ENCODE results near the gene CTXN1.

DNA sequence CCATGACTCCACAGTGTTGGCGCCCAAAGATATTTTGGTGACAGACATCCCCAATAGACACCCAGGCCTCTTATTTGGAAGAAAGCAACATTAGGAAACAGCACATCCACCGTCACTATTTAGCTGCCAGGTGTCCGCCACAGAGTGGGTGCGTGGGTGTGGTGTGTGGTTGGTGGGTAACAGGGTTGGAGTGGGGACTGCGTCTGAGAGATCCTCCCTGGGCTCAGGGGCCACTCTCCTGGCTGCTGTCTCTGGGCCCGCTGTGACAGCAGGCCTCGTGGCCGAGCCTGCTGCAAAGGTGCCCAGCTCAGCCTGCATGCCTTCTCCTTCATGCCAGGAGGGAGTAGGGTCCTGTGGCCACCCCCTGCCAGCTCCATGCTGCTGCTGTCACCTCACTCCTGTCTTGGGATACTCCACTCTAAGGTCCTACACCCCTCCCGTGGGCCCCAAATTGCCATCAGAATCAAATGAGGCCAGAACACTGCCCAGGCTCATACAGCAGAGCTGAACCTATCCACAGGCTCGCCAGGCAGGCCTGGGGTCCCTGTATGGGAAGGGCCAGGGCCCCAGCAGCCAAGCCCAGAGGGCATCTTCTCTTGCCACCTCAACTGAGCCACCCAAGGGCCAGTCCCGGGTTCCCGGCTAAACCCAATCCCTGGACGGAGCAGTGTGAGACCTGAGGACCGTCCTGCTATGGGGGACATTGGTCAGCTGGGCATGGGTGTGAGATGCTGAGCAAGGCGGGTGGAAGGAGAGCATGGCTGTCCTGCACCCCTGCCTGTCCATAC, 42.3 kb upstream of the CTXN1 start:
- TF ChIP-seq CTCF (IDR thresholded peaks at IDR 0.05) (no peak), EZH2 (IDR thresholded peaks at IDR 0.05; ENCODE audit: borderline replicate concordance, insufficient read depth, low read depth, low read length, poor library complexity, severe bottlenecking) (no peak)
